Measurements from ENCODE around the gene PTPRQ. TPM values are rescaled to one million over a fixed set of nuclear protein-coding genes. Genes with fewer than 3 reads are reported as not detected.

Gene PTPRQ
- total RNA-seq, 1 experiment from 2014 or later = not detected

DNA sequence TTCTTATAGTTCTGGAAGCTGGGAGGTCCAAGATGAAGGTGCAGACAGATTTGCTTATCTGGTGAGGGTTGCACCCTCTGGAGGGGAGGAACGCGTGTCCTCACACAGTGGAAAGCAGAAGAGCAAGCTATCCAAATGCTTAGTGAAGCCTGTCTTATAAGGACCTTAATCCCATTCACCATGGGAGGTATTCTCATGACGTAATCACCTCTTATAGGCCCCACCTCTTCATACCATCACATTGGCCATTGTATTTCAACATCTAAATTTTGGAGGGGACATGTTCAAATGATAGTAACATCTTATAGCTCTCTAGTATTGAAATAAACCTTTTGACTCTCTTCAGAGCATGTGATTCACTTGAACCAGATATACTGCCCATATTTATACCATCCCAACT is 158.4 kb downstream of the PTPRQ start:
- no peak for DNase-seq
- CTCF ChIA-PET = no interaction called here
- Histone ChIP-seq H3K36me3 (ENCODE audit: control insufficient read depth, insufficient read depth, low read length) (no peaks in the 10 kb centered on the region), H3K27me3 (replicated peaks; ENCODE audit: control insufficient read depth, insufficient read depth, low read length) (no peaks in the 10 kb centered on the region), H3K4me1 (no peaks in the 10 kb centered on the region), H3K9me3 (no peaks in the 10 kb centered on the region), H3K4me3 (ENCODE audit: low read depth, low read length) (no peak overlapping the region)
- BruUV-seq (replicated peaks) = no TSS peak
- POLR2A ChIA-PET = no interaction called here
- Mint-ChIP-seq H3K4me3 (ENCODE audit: unreplicated experiment) (no peak overlapping the region), H3K27me3 (ENCODE audit: insufficient read depth, unreplicated experiment) (peaks cover 5% of the 10 kb centered on the region), H3K27ac (ENCODE audit: unreplicated experiment) (no peak overlapping the region), H3K36me3 (ENCODE audit: insufficient read depth, unreplicated experiment) (no peaks in the 10 kb centered on the region), H3K9me3 (ENCODE audit: unreplicated experiment) (no peaks in the 10 kb centered on the region), H3K4me1 (ENCODE audit: low read depth, unreplicated experiment) (no peaks in the 10 kb centered on the region)
- TF ChIP-seq, protein P1, sequence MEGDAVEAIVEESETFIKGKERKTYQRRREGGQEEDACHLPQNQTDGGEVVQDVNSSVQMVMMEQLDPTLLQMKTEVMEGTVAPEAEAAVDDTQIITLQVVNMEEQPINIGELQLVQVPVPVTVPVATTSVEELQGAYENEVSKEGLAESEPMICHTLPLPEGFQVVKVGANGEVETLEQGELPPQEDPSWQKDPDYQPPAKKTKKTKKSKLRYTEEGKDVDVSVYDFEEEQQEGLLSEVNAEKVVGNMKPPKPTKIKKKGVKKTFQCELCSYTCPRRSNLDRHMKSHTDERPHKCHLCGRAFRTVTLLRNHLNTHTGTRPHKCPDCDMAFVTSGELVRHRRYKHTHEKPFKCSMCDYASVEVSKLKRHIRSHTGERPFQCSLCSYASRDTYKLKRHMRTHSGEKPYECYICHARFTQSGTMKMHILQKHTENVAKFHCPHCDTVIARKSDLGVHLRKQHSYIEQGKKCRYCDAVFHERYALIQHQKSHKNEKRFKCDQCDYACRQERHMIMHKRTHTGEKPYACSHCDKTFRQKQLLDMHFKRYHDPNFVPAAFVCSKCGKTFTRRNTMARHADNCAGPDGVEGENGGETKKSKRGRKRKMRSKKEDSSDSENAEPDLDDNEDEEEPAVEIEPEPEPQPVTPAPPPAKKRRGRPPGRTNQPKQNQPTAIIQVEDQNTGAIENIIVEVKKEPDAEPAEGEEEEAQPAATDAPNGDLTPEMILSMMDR (IDR thresholded peaks at IDR 0.05; ENCODE audit: insufficient read depth in 1 of 2, low read depth in 1 of 2, low read length in 1 of 2, severe bottlenecking in 1 of 2, unreplicated experiment in 1 of 2) = no peak
- intact Hi-C loops (cut with micrococcal nuclease; ENCODE audit: unreplicated experiment) = loop anchor here (10.0 kb wide), 1 partner anchor 408 kb away; no protein-coding TSS in a partner anchor

- no peaks in the 10 kb centered on the region for H3K36me3 Mint-ChIP-seq (ENCODE audit: insufficient read depth, unreplicated experiment)
- peaks cover 5% of the 10 kb centered on the region for H3K27me3 Mint-ChIP-seq (ENCODE audit: insufficient read depth, unreplicated experiment)
- no peaks in the 10 kb centered on the region for H3K27me3 ChIP-seq (replicated peaks; ENCODE audit: control insufficient read depth, insufficient read depth, low read length)
- no peak for DNase-seq
- no peaks in the 10 kb centered on the region for H3K4me1 ChIP-seq
- H3K4me3 Mint-ChIP-seq (ENCODE audit: unreplicated experiment) = no peak overlapping the region
- H3K4me3 ChIP-seq (ENCODE audit: low read depth, low read length) = no peak overlapping the region
- H3K4me1 Mint-ChIP-seq (ENCODE audit: low read depth, unreplicated experiment) = no peaks in the 10 kb centered on the region
- no peaks in the 10 kb centered on the region for H3K36me3 ChIP-seq (ENCODE audit: control insufficient read depth, insufficient read depth, low read length)
- POLR2A ChIA-PET = no interaction called here
- TF ChIP-seq, protein P1 (IDR thresholded peaks at IDR 0.05; ENCODE audit: insufficient read depth in 1 of 2, low read depth in 1 of 2, low read length in 1 of 2, severe bottlenecking in 1 of 2, unreplicated experiment in 1 of 2) = peak; percentile 15 to 38
- no peak overlapping the region for H3K27ac Mint-ChIP-seq (ENCODE audit: unreplicated experiment)
- H3K9me3 Mint-ChIP-seq (ENCODE audit: unreplicated experiment) = no peaks in the 10 kb centered on the region
- CTCF ChIA-PET = interaction anchor here (0.8 kb wide), 1 partner anchor 189 kb away, joined by 3 read pairs; no protein-coding TSS in a partner anchor
- no peaks in the 10 kb centered on the region for H3K9me3 ChIP-seq
- BruUV-seq (replicated peaks) = no TSS peak
- intact Hi-C loops (cut with micrococcal nuclease; ENCODE audit: unreplicated experiment) = loop anchor here (10.0 kb wide), 1 partner anchor 413 kb away; no protein-coding TSS in a partner anchor
These were observed 163.5 kb downstream of the PTPRQ start for GRCh38 chr12:80607361-80608135.

- Histone ChIP-seq H3K4me3 (ENCODE audit: low read depth, low read length) (no peak overlapping the region), H3K27me3 (replicated peaks; ENCODE audit: control insufficient read depth, insufficient read depth, low read length) (no peaks in the 10 kb centered on the region), H3K36me3 (ENCODE audit: control insufficient read depth, insufficient read depth, low read length) (no peaks in the 10 kb centered on the region), H3K4me1 (no peaks in the 10 kb centered on the region), H3K9me3 (no peaks in the 10 kb centered on the region)
- TF ChIP-seq, protein P1 (IDR thresholded peaks at IDR 0.05; ENCODE audit: insufficient read depth in 1 of 2, low read depth in 1 of 2, low read length in 1 of 2, severe bottlenecking in 1 of 2, unreplicated experiment in 1 of 2) = no peak
- BruUV-seq (replicated peaks) = no TSS peak
- Mint-ChIP-seq H3K27ac (ENCODE audit: unreplicated experiment) (no peak overlapping the region), H3K4me3 (ENCODE audit: unreplicated experiment) (no peak overlapping the region), H3K4me1 (ENCODE audit: low read depth, unreplicated experiment) (no peaks in the 10 kb centered on the region), H3K36me3 (ENCODE audit: insufficient read depth, unreplicated experiment) (no peaks in the 10 kb centered on the region), H3K27me3 (ENCODE audit: insufficient read depth, unreplicated experiment) (peaks cover under 1% of the 10 kb centered on the region), H3K9me3 (ENCODE audit: unreplicated experiment) (no peaks in the 10 kb centered on the region)
- intact Hi-C loops (cut with micrococcal nuclease; ENCODE audit: unreplicated experiment) = no loop called here
- DNase-seq = no peak
- ChIA-PET CTCF (no interaction called here), POLR2A (no interaction called here)
These were observed 173.7 kb downstream of the PTPRQ start for GRCh38 chr12:80617733-80618132.

Measured in Caco-2 (cell line).